Measurements from ENCODE around the gene KDM2B.

KDM2B gene

DNA sequence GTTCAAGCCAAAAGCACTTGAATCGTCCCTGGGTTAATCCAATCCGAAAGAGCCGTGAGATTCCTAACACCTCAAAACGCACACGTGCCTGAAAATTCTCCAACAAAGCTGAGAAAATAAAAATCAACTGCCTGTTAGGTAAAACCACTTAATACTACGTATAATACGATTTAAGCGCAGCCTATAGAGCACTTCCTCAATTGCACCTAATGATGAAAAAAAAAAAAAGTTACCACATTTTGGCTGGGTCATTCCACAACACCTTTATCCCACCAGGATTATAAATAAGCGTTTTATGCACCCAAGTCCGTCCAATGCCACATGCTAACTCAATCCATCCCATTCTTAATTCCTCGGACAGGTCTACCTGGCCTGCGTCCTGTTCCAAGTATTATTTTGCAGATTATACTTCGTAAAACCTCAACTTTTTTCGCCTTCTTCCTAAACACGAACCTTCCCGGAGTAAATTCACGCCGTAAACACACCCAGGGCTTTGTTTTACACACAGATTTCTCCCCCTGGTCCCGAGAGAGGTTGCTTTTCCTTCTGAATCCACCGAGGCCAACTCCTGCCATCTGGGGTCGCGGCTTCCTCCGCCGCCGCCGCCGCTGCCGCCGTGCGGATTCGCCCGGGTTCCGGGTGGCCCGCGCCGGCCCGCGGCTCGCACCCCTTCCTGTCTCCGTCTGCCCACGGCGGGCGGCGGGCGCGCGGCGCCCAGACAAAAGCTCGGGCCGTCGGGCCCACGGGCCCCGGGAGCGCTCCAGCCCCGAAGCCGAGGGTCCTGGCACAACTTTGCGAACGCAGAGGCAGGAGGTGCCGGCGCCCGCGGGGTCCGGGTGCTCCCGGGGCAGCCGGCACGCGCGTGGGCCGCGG lies 114.7 kb downstream of the KDM2B start:
- H3K9me3 ChIP-seq (ENCODE audit: control insufficient read depth, low read length), result no peaks in the 10 kb centered on the region
- peaks cover 13% of the 10 kb centered on the region for H3K4me1 ChIP-seq (ENCODE audit: control insufficient read depth, insufficient read depth, low read length)
- DNase-seq (ENCODE audit: low read depth), result peak; percentile 63
- H3K27me3 ChIP-seq (replicated peaks; ENCODE audit: control insufficient read depth, insufficient read depth, low read length), result no peaks in the 10 kb centered on the region
- H3K9ac ChIP-seq (ENCODE audit: low read length), result peak overlapping the region; percentile 84
- no peaks in the 10 kb centered on the region for H3K36me3 ChIP-seq (ENCODE audit: control insufficient read depth, insufficient read depth, low read length, severe bottlenecking)
- H3K4me3 ChIP-seq (ENCODE audit: low read length), result peak overlapping the region; percentile 87

DNA sequence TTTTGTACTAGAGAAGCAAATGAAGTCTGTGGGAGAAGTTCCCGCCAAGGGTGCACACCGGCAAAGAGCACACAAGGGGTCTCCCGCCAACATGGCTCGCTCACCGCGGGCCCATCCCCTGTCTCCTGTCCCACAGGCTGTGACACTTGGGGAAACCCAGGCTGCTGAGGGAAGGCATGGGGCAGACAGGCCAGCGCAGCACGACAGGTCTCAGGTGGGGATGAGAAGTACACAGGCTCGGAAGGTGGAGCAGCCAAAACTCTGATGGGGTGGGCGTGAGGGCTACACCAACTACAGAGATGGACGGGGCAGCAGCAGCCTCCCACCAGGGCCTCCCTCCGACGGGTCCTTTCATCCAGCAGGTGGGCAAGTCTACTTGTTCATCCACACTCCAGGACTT lies 116.5 kb downstream of the KDM2B start:
- Histone ChIP-seq H3K36me3 (ENCODE audit: control insufficient read depth, insufficient read depth, low read length, severe bottlenecking) (no peaks in the 10 kb centered on the region), H3K9ac (ENCODE audit: low read length) (no peak overlapping the region), H3K4me1 (ENCODE audit: control insufficient read depth, insufficient read depth, low read length) (peaks cover 13% of the 10 kb centered on the region), H3K27me3 (replicated peaks; ENCODE audit: control insufficient read depth, insufficient read depth, low read length) (no peaks in the 10 kb centered on the region), H3K9me3 (ENCODE audit: control insufficient read depth, low read length) (no peaks in the 10 kb centered on the region), H3K4me3 (ENCODE audit: low read length) (no peak overlapping the region)
- no peak for DNase-seq (ENCODE audit: low read depth)

DNA sequence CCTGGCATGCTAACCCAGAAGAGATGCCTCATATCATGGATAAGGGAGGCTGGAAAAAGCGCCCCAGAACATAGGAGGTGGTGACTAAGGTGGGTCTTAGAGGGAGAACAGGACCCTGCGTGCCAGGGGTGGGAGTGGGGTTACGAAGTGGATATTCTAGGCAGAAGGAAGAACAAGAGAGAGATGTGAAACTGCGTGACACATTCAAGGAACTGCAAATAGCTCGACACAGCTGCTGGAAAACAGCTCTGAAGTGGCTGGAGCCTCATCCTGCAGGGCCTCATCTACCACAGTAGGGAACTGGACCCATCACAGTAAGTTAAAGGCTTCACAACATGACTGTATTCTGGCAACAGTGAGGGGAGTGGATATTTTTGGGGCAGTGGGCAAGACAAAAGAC lies 119.8 kb downstream of the KDM2B start:
- Histone ChIP-seq H3K9me3 (ENCODE audit: control insufficient read depth, low read length) (no peaks in the 10 kb centered on the region), H3K9ac (ENCODE audit: low read length) (no peak overlapping the region), H3K36me3 (ENCODE audit: control insufficient read depth, insufficient read depth, low read length, severe bottlenecking) (no peaks in the 10 kb centered on the region), H3K4me3 (ENCODE audit: low read length) (no peak overlapping the region), H3K27me3 (replicated peaks; ENCODE audit: control insufficient read depth, insufficient read depth, low read length) (no peaks in the 10 kb centered on the region), H3K4me1 (ENCODE audit: control insufficient read depth, insufficient read depth, low read length) (peaks cover 6% of the 10 kb centered on the region)
- no peak for DNase-seq (ENCODE audit: low read depth)

DNA sequence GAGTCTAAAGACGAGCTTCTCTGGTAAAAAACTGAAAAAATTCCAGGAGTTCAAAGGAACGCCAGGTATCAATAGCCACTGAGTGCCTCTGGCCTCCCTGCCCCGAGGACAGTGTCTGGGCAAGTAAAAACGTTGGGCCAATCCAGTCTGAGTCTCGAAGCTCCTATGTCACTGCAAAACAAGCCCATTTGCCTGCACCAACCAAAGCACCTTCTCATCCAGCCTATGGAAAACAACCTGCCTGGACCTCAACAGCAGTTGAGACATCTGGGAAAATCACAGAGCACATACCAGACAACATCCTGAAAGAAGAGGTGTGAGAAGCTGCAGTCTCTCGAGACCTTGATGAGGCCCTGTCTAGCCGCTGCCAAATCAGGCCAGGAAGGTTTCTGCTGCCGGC lies 124.3 kb downstream of the KDM2B start:
- H3K4me3 ChIP-seq (ENCODE audit: low read length), result no peak overlapping the region
- no peaks in the 10 kb centered on the region for H3K9me3 ChIP-seq (ENCODE audit: control insufficient read depth, low read length)
- no peaks in the 10 kb centered on the region for H3K27me3 ChIP-seq (replicated peaks; ENCODE audit: control insufficient read depth, insufficient read depth, low read length)
- H3K9ac ChIP-seq (ENCODE audit: low read length), result no peak overlapping the region
- no peak for DNase-seq (ENCODE audit: low read depth)
- H3K36me3 ChIP-seq (ENCODE audit: control insufficient read depth, insufficient read depth, low read length, severe bottlenecking), result no peaks in the 10 kb centered on the region
- peaks cover 8% of the 10 kb centered on the region for H3K4me1 ChIP-seq (ENCODE audit: control insufficient read depth, insufficient read depth, low read length)

DNA sequence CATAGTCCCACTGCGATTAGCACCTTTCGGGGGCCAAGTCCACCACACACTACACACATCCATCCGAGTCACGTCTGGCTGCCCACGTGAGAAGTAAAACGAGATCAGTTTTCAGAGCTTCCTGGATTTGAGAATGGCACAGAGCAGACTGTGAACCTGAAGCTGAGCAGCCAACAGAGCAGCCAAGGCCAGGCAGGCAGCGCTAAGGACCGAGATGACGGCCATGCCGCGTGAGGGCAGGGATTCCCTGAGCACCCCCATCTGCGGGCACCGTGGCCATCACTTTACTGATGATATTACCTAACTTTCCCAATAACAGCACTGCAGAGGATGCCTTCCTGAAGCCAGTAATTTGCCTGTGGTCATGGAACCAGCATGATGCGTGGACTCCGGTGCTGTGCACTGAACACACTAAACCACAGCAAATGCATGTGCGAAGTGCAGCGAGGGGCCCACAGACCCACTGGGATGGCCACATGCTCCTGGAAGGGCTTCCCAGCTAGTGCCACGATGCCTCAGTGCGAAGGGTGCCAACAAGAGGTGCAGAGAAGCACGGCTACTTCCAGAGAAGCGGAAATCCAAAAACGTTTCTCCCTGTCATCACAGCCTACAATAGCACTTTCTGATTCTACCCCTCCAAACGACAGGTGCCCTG lies 124.9 kb downstream of the KDM2B start:
- DNase-seq (ENCODE audit: low read depth), result no peak
- H3K9ac ChIP-seq (ENCODE audit: low read length), result no peak overlapping the region
- H3K9me3 ChIP-seq (ENCODE audit: control insufficient read depth, low read length), result no peaks in the 10 kb centered on the region
- no peak overlapping the region for H3K4me3 ChIP-seq (ENCODE audit: low read length)
- no peaks in the 10 kb centered on the region for H3K36me3 ChIP-seq (ENCODE audit: control insufficient read depth, insufficient read depth, low read length, severe bottlenecking)
- peaks cover 8% of the 10 kb centered on the region for H3K4me1 ChIP-seq (ENCODE audit: control insufficient read depth, insufficient read depth, low read length)
- no peaks in the 10 kb centered on the region for H3K27me3 ChIP-seq (replicated peaks; ENCODE audit: control insufficient read depth, insufficient read depth, low read length)

DNA sequence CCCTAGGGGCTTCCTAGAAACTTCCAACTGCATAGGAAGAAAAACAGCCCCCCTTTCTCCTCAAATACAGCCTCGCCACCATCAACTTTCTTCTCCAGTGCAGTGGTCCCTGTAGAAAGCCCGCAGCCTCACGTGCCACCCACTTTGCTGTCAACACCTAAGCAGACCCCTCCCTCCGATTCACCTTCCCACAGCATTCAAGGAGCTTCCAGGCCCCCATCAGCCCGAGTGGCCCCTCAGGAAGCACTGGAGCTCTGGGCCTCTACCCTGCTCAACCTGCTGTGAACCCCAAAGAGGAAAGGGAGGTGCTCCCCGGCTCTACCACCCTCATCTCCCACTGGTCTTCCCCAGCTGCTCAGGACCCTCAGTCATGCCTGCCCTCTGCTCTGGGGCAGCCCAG lies 125.9 kb downstream of the KDM2B start:
- H3K36me3 ChIP-seq (ENCODE audit: control insufficient read depth, insufficient read depth, low read length, severe bottlenecking), result no peaks in the 10 kb centered on the region
- no peak overlapping the region for H3K4me3 ChIP-seq (ENCODE audit: low read length)
- H3K27me3 ChIP-seq (replicated peaks; ENCODE audit: control insufficient read depth, insufficient read depth, low read length), result no peaks in the 10 kb centered on the region
- peaks cover 8% of the 10 kb centered on the region for H3K4me1 ChIP-seq (ENCODE audit: control insufficient read depth, insufficient read depth, low read length)
- no peaks in the 10 kb centered on the region for H3K9me3 ChIP-seq (ENCODE audit: control insufficient read depth, low read length)
- DNase-seq (ENCODE audit: low read depth), result no peak
- no peak overlapping the region for H3K9ac ChIP-seq (ENCODE audit: low read length)

DNA sequence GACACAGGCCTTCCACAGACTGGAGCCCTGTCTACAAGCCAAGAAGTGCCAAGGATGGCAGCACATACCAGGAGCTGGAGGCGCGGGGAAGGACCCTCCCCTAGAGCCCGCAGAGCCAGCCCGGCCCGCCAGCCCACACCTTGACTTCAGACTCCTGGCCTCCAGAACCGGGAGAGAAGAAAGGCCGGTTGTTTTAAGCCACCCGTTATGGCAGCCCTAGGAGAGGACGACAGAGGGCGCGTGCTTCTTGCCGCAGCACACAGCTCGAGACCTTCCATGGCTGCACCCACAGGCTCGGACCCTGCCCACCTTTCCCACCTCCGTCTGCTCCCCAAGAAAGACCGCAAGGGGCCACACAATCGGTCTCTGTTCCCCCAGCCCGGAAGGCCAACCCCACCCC lies 127.2 kb downstream of the KDM2B start:
- Histone ChIP-seq H3K4me3 (ENCODE audit: low read length) (no peak overlapping the region), H3K9me3 (ENCODE audit: control insufficient read depth, low read length) (no peaks in the 10 kb centered on the region), H3K9ac (ENCODE audit: low read length) (no peak overlapping the region), H3K27me3 (replicated peaks; ENCODE audit: control insufficient read depth, insufficient read depth, low read length) (no peaks in the 10 kb centered on the region), H3K4me1 (ENCODE audit: control insufficient read depth, insufficient read depth, low read length) (peaks cover 8% of the 10 kb centered on the region), H3K36me3 (ENCODE audit: control insufficient read depth, insufficient read depth, low read length, severe bottlenecking) (no peaks in the 10 kb centered on the region)
- no peak for DNase-seq (ENCODE audit: low read depth)

DNA sequence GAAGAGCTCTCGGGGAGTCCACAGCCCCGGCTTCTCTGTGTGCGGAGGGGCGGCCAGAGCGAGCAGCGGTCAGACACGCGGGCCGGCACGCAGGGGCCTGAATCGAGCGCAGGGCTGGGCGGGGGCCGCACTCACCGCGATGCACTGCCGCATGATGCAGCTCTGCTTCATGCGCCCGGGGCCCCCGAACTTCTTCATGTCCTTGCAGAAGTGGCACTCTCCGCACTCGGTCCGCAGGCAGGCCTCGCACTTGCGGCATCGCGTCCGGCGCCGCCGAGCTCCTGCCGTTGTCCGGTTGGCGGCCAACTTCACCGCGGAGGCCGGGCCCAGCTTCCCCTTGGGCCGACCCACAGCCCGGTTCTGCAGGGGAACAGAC lies 127.8 kb downstream of the KDM2B start:
- Histone ChIP-seq H3K4me1 (ENCODE audit: control insufficient read depth, insufficient read depth, low read length) (peaks cover 8% of the 10 kb centered on the region), H3K36me3 (ENCODE audit: control insufficient read depth, insufficient read depth, low read length, severe bottlenecking) (no peaks in the 10 kb centered on the region), H3K9me3 (ENCODE audit: control insufficient read depth, low read length) (no peaks in the 10 kb centered on the region), H3K9ac (ENCODE audit: low read length) (peak overlapping the region; percentile 74), H3K27me3 (replicated peaks; ENCODE audit: control insufficient read depth, insufficient read depth, low read length) (no peaks in the 10 kb centered on the region), H3K4me3 (ENCODE audit: low read length) (no peak overlapping the region)
- DNase-seq (ENCODE audit: low read depth), result no peak

DNA sequence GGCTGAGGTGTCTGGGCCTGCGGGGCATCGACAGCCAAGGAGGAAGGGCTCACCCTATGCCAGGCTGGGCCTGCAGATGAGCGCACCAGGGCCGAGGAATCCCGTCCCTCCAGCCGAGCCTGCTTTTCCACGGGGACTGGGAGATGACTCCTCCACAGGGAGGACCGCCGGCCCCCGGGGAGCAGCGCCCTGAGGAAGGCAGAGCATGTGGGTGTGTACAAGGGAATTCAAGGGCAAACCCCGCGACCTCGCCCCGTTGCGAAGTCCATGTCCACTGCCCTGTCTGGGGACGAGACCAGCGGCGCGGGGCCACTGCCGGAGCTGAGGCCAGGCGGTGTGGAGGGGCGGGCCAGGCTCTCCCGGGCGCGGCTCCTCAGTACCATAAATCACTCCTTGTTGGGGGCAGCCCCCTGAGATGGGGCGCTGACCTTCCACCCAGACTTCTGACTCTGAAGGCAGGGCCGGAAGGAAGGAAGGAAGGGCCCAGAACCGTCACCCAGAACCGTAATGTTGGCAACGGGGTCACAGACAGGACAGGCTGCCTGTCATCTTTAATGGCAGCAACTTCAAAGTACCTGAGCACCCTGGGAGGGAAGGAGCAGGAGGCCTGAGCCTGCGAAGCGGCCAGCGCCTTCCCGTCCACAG lies 128.4 kb downstream of the KDM2B start:
- H3K27me3 ChIP-seq (replicated peaks; ENCODE audit: control insufficient read depth, insufficient read depth, low read length), result no peaks in the 10 kb centered on the region
- no peaks in the 10 kb centered on the region for H3K9me3 ChIP-seq (ENCODE audit: control insufficient read depth, low read length)
- H3K36me3 ChIP-seq (ENCODE audit: control insufficient read depth, insufficient read depth, low read length, severe bottlenecking), result no peaks in the 10 kb centered on the region
- no peak for DNase-seq (ENCODE audit: low read depth)
- peaks cover 8% of the 10 kb centered on the region for H3K4me1 ChIP-seq (ENCODE audit: control insufficient read depth, insufficient read depth, low read length)
- H3K9ac ChIP-seq (ENCODE audit: low read length), result peak overlapping the region; percentile 74
- peak overlapping the region; percentile 69 for H3K4me3 ChIP-seq (ENCODE audit: low read length)

DNA sequence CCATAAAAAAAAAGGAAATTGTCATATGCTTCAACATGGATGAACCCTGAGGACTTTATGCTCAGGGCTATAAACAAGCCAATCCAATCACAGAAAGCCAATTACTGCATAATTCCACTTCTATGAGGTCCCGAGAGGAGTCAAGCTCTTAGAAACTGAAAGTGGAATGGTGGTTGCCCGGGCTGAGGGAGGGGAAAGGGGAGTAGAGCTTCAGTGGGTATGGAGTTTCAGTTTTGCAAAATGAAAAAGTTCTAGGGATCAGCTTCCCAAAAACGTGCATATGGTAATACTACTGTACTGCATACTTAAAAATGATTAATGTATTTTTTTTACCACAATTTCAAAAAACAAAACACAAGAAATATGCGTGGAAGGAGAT lies 128.9 kb downstream of the KDM2B start:
- Histone ChIP-seq H3K4me3 (ENCODE audit: low read length) (peak overlapping the region; percentile 69), H3K27me3 (replicated peaks; ENCODE audit: control insufficient read depth, insufficient read depth, low read length) (no peaks in the 10 kb centered on the region), H3K9ac (ENCODE audit: low read length) (peak overlapping the region; percentile 74), H3K9me3 (ENCODE audit: control insufficient read depth, low read length) (no peaks in the 10 kb centered on the region), H3K4me1 (ENCODE audit: control insufficient read depth, insufficient read depth, low read length) (peaks cover 10% of the 10 kb centered on the region), H3K36me3 (ENCODE audit: control insufficient read depth, insufficient read depth, low read length, severe bottlenecking) (no peaks in the 10 kb centered on the region)
- peak; percentile 44 for DNase-seq (ENCODE audit: low read depth)

DNA sequence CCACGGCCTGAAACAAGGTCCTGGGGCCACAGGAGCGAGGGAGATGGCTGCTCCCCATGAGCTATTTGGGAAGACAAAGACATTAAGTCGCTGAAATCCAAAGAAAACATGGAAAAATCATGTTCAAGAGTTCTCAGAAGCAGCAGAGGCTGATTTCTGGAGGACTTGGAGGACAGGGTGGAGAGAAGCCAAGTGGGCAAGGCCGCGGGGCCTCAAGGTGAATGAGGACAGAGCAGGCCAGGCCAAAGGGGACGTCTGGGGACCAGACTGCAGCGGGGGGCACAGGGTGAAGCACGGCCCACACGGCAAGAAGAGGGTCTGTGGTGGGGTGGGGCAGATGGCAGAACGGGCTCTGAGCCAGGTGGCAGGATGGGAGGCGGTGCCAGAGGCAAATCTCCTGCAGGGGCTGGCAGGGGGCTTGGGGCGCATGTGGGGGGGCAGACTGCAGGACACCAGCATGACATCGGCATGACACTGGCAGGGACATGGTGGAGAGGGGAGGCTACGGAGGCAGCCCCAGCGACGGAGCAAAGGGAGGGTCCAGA lies 132.0 kb downstream of the KDM2B start:
- no peaks in the 10 kb centered on the region for H3K36me3 ChIP-seq (ENCODE audit: control insufficient read depth, insufficient read depth, low read length, severe bottlenecking)
- no peaks in the 10 kb centered on the region for H3K9me3 ChIP-seq (ENCODE audit: control insufficient read depth, low read length)
- no peak for DNase-seq (ENCODE audit: low read depth)
- no peak overlapping the region for H3K9ac ChIP-seq (ENCODE audit: low read length)
- H3K27me3 ChIP-seq (replicated peaks; ENCODE audit: control insufficient read depth, insufficient read depth, low read length), result no peaks in the 10 kb centered on the region
- peaks cover 17% of the 10 kb centered on the region for H3K4me1 ChIP-seq (ENCODE audit: control insufficient read depth, insufficient read depth, low read length)
- H3K4me3 ChIP-seq (ENCODE audit: low read length), result no peak overlapping the region
